Endodermal cell (in vitro differentiated cells): ENCODE data around the gene RAB11B. TPM values are rescaled to one million over a fixed set of nuclear protein-coding genes. Genes with fewer than 3 reads are reported as not detected.
"Not testable (repeated sequence)": the region's sequence is repeated elsewhere in the genome, so short reads cannot be mapped to it uniquely, and the experiment has no call there.

Experiments
- DNase-seq: peaks from one replicate; pipeline ENCODE4 v3.0.0-alpha.2; 2017
- H3K27ac ChIP-seq: 2 replicates; pipeline ENCODE4 v1.5.1; 2013; ENCODE audit warnings: mild to moderate bottlenecking, low read depth, low read length, moderate library complexity
- H3K27me3 ChIP-seq: 2 replicates; pipeline ENCODE4 v1.6.1; 2013; ENCODE audit warnings: mild to moderate bottlenecking, low read length, moderate library complexity; ENCODE audit not compliant: insufficient read depth, control insufficient read depth, poor library complexity, severe bottlenecking
- H3K36me3 ChIP-seq: 2 replicates; pipeline ENCODE4 v1.7.0; 2013; ENCODE audit warnings: mild to moderate bottlenecking, low read length, moderate library complexity; ENCODE audit not compliant: control insufficient read depth, insufficient read depth
- H3K4me1 ChIP-seq: one replicate; pipeline ENCODE4 v1.7.0; 2013; ENCODE audit warnings: low read length; ENCODE audit not compliant: control insufficient read depth, insufficient read depth
- H3K4me3 ChIP-seq: 2 replicates; pipeline ENCODE4 v1.5.1; 2013; ENCODE audit warnings: mild to moderate bottlenecking, low read length, moderate library complexity
- H3K9ac ChIP-seq: 2 replicates; pipeline ENCODE4 v1.6.1; 2013; ENCODE audit warnings: mild to moderate bottlenecking, low read length, moderate library complexity; ENCODE audit not compliant: poor library complexity, severe bottlenecking; ENCODE audit errors: extremely low read depth
- H3K9me3 ChIP-seq: 2 replicates; pipeline ENCODE4 v1.6.1; 2013; ENCODE audit warnings: mild to moderate bottlenecking, low read length, moderate library complexity; ENCODE audit not compliant: control insufficient read depth
- H3K27ac Mint-ChIP-seq: 2 replicates; pipeline ENCODE4 v1.8.0; 2020; ENCODE audit warnings: mixed read lengths
- H3K27me3 Mint-ChIP-seq: 2 replicates; pipeline ENCODE4 v1.8.0; 2021; ENCODE audit warnings: mild to moderate bottlenecking, mixed read lengths; ENCODE audit not compliant: insufficient read depth
- H3K36me3 Mint-ChIP-seq: 2 replicates; pipeline ENCODE4 v1.8.0; 2020; ENCODE audit warnings: low read depth, mixed read lengths
- H3K4me1 Mint-ChIP-seq: 2 replicates; pipeline ENCODE4 v1.8.0; 2020; ENCODE audit warnings: mixed read lengths
- H3K4me3 Mint-ChIP-seq: 2 replicates; pipeline ENCODE4 v1.8.0; 2020; ENCODE audit warnings: mild to moderate bottlenecking, moderate library complexity, mixed read lengths
- H3K9me3 Mint-ChIP-seq: 2 replicates; pipeline ENCODE4 v1.8.0; 2020; ENCODE audit warnings: mild to moderate bottlenecking, mixed read lengths
- CTCF ChIP-seq: fragments of 200-600 bp; sonication (generic); conservative IDR thresholded peaks from 2 replicates; pipeline ENCODE4 v1.5.0; 2021; ENCODE audit warnings: antibody characterized with exemption, mild to moderate bottlenecking
- WGBS, 2 experiments: methylation state at CpG; one replicate each; pipeline versions ENCODE4 v1.1.5 to v1.1.7; 2013; ENCODE audit warnings: missing lambda C conversion rate in 2 of 2, mixed read lengths in 1 of 2; ENCODE audit not compliant: insufficient coverage in 1 of 2, insufficient read length in 1 of 2; 5-methylcytosine and 5-hydroxymethylcytosine counted together
- total RNA-seq, 2 donors: library from RNA; stranded (reverse); fragmentation: NEBNext Ultra II Directional in 1 of 2; extraction: Animal tissue kit (Norgen Biotek cat#: 25700) in 1 of 2; gene quantifications; 2 replicates in 1 of 2; 3 replicates in 1 of 2; pipeline ENCODE4 v1.2.1, GENCODE V29; 2021

The RAB11B gene
- total RNA-seq, 2 donors from 2014 or later = 137 to 146 TPM

DNA sequence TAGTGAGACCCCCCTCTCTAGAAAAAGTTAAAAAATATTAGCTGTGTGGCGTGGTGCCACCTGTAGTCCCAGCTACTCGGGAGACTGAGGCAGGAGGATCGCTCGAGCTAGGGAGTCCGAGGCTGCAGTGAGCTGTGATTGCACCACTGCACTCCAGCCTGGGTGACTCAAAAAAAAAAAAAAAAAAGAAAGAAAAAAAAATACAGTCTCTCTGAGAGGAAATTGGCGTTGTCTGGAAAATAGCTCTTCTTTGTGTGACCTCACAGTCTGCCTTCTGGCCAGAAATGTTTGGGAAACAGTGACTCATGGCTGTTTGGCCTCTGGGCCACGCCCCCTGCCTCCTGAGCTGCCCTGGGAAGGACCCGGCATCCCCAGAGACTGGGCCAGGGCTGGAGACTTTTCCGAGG is 33.7 kb downstream of the RAB11B start:
- Histone ChIP-seq H3K27ac (peak overlapping the region; percentile 68), H3K36me3 (peaks cover 6% of the 10 kb centered on the region), H3K27me3 (no peaks in the 10 kb centered on the region), H3K9ac (no peak overlapping the region), H3K9me3 (no peaks in the 10 kb centered on the region), H3K4me1 (no peaks in the 10 kb centered on the region), H3K4me3 (no peak overlapping the region)
- H3K27me3 Mint-ChIP-seq = no peaks in the 10 kb centered on the region
- H3K27ac Mint-ChIP-seq = no peak overlapping the region
- peaks cover 32% of the 10 kb centered on the region for H3K36me3 Mint-ChIP-seq
- no peaks in the 10 kb centered on the region for H3K9me3 Mint-ChIP-seq
- TF ChIP-seq CTCF = no peak
- WGBS, 2 experiments = 25 to 86% methylated on average over 1 to 9 of the region's 9 CpGs
- no peak overlapping the region for H3K4me3 Mint-ChIP-seq
- no peaks in the 10 kb centered on the region for H3K4me1 Mint-ChIP-seq
- peak; percentile 83 for DNase-seq

DNA sequence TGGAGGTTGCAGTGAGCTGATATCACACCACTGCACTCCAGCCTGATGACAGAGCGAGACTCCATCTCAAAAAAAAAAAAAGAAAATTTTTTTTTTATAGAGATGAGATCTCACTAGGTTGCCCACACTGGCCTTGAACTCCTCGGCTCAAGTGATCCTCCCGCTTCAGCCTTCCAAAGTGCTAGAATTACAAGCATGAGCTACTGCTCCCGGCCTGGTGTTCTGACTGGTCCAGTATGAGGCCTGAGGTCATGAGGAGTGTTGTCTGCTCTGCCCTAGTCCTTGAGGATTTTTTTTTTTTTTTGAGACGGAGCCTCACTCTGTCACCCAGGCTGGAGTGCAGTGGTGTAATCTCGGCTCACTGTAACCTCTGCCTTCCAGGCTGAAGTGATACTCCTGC is 35.2 kb downstream of the RAB11B start:
- not testable (repeated sequence) for H3K27ac Mint-ChIP-seq, H3K4me3 ChIP-seq, H3K27ac ChIP-seq, H3K4me1 ChIP-seq, H3K27me3 Mint-ChIP-seq, H3K9me3 Mint-ChIP-seq, DNase-seq, H3K4me1 Mint-ChIP-seq, H3K9ac ChIP-seq, H3K36me3 ChIP-seq, H3K27me3 ChIP-seq, H3K4me3 Mint-ChIP-seq, H3K9me3 ChIP-seq
- 98 to 100% methylated on average over 2 to 5 of the region's 6 CpGs for WGBS, 2 experiments
- peaks cover 36% of the 10 kb centered on the region for H3K36me3 Mint-ChIP-seq

- H3K9me3 ChIP-seq = no peaks in the 10 kb centered on the region
- WGBS, 2 experiments = 87 to 97% methylated on average over 6 to 7 of the region's 7 CpGs
- no peak overlapping the region for H3K9ac ChIP-seq
- Mint-ChIP-seq H3K36me3 (peaks cover 41% of the 10 kb centered on the region), H3K27me3 (no peaks in the 10 kb centered on the region), H3K4me3 (no peak overlapping the region), H3K27ac (no peak overlapping the region), H3K4me1 (no peaks in the 10 kb centered on the region), H3K9me3 (no peaks in the 10 kb centered on the region)
- H3K4me3 ChIP-seq = no peak overlapping the region
- DNase-seq = no peak
- H3K27me3 ChIP-seq = no peaks in the 10 kb centered on the region
- H3K4me1 ChIP-seq = no peaks in the 10 kb centered on the region
- no peak overlapping the region for H3K27ac ChIP-seq
- peaks cover 6% of the 10 kb centered on the region for H3K36me3 ChIP-seq
- no peak for TF ChIP-seq CTCF
These were observed 36.1 kb downstream of the RAB11B start for GRCh38 chr19:8426283-8426682.

GRCh38 chr19:8429044-8429443 is 38.9 kb downstream of the RAB11B start:
- Histone ChIP-seq H3K4me1 (no peaks in the 10 kb centered on the region), H3K27me3 (no peaks in the 10 kb centered on the region), H3K9ac (no peak overlapping the region), H3K36me3 (peaks cover 4% of the 10 kb centered on the region), H3K4me3 (no peak overlapping the region), H3K27ac (no peak overlapping the region), H3K9me3 (no peaks in the 10 kb centered on the region)
- Mint-ChIP-seq H3K4me1 (no peaks in the 10 kb centered on the region), H3K36me3 (peaks cover 27% of the 10 kb centered on the region), H3K4me3 (no peak overlapping the region), H3K27ac (no peak overlapping the region), H3K27me3 (no peaks in the 10 kb centered on the region), H3K9me3 (no peaks in the 10 kb centered on the region)
- TF ChIP-seq CTCF = no peak
- WGBS, 2 experiments = 99% methylated on average over 6 of the region's 6 CpGs; no CpG with 5 or more reads in 1 of the 2 experiments
- no peak for DNase-seq
